Mesendoderm (in vitro differentiated cells): ENCODE measurements around the gene ZNF473.

Experiments used
- DNase-seq: peaks from one replicate; pipeline ENCODE4 v3.0.0; 2013
- H2AK5ac ChIP-seq: 2 replicates; pipeline ENCODE4 v1.6.1; 2013; ENCODE audit warnings: low read length, inconsistent platforms
- H2BK120ac ChIP-seq: 2 replicates; pipeline ENCODE4 v1.6.1; 2013; ENCODE audit warnings: low read depth, mild to moderate bottlenecking, low read length, moderate library complexity, mixed read lengths
- H2BK15ac ChIP-seq: replicated peaks from 2 replicates; pipeline ENCODE4 v1.6.1; 2013; ENCODE audit warnings: low read depth, mild to moderate bottlenecking, moderate library complexity
- H2BK5ac ChIP-seq: 2 replicates; pipeline ENCODE4 v1.6.1; 2013; ENCODE audit warnings: low read length, inconsistent platforms
- H3K18ac ChIP-seq: 2 replicates; pipeline ENCODE4 v1.6.1; 2013; ENCODE audit warnings: mild to moderate bottlenecking, low read length, mixed read lengths
- H3K23ac ChIP-seq: one replicate; pipeline ENCODE4 v1.6.1; 2013; ENCODE audit warnings: low read length
- H3K27ac ChIP-seq: 2 replicates; pipeline ENCODE4 v1.5.1; 2013; ENCODE audit warnings: low read depth, mild to moderate bottlenecking, inconsistent platforms, low read length, moderate library complexity
- H3K27me3 ChIP-seq: 2 replicates; pipeline ENCODE4 v1.6.1; 2013; ENCODE audit warnings: low read length, control low read depth, mild to moderate bottlenecking, inconsistent platforms; ENCODE audit not compliant: insufficient read depth, poor library complexity
- H3K36me3 ChIP-seq: 2 replicates; pipeline ENCODE4 v1.6.1; 2013; ENCODE audit warnings: low read length, inconsistent platforms; ENCODE audit not compliant: control insufficient read depth, insufficient read depth
- H3K4ac ChIP-seq: one replicate; pipeline ENCODE4 v1.6.1; 2013; ENCODE audit warnings: low read depth, mild to moderate bottlenecking, low read length, moderate library complexity
- H3K4me1 ChIP-seq: 2 replicates; pipeline ENCODE4 v1.6.1; 2013; ENCODE audit warnings: low read depth, low read length, inconsistent platforms; ENCODE audit not compliant: control insufficient read depth
- H3K4me2 ChIP-seq: 2 replicates; pipeline ENCODE4 v1.6.1; 2013; ENCODE audit warnings: low read length
- H3K4me3 ChIP-seq: 2 replicates; pipeline ENCODE4 v1.5.1; 2013; ENCODE audit warnings: mild to moderate bottlenecking, low read length
- H3K56ac ChIP-seq: one replicate; pipeline ENCODE4 v1.6.1; 2013; ENCODE audit warnings: low read length
- H3K79me1 ChIP-seq: 2 replicates; pipeline ENCODE4 v1.6.1; 2013; ENCODE audit warnings: low read length, inconsistent platforms
- H3K79me2 ChIP-seq: 2 replicates; pipeline ENCODE4 v1.6.1; 2013; ENCODE audit warnings: mild to moderate bottlenecking, low read length; ENCODE audit not compliant: control insufficient read depth, insufficient read depth
- H3K9ac ChIP-seq: 2 replicates; pipeline ENCODE4 v1.6.1; 2013; ENCODE audit warnings: low read length, inconsistent platforms
- H4K5ac ChIP-seq: one replicate; pipeline ENCODE4 v1.6.1; 2013; ENCODE audit warnings: low read length
- H4K8ac ChIP-seq: one replicate; pipeline ENCODE4 v1.6.1; 2013; ENCODE audit warnings: low read depth, mild to moderate bottlenecking, control low read depth, low read length, moderate library complexity
- WGBS: extraction: QIAGEN DNeasy Blood & Tissue Kit; methylation state at CpG from one replicate; pipeline ENCODE4 v1.1.7; 2013; ENCODE audit warnings: low lambda C conversion rate, missing lambda C conversion rate; ENCODE audit not compliant: insufficient coverage; ENCODE audit errors: extremely low coverage; 5-methylcytosine and 5-hydroxymethylcytosine counted together

ZNF473 gene

GRCh38 chr19:50020481-50020880 is 5.3 kb upstream of the ZNF473 start:
- Histone ChIP-seq H2AK5ac (no peak overlapping the region), H3K4me3 (no peak overlapping the region), H4K8ac (no peak overlapping the region), H3K23ac (no peak overlapping the region), H3K36me3 (peaks cover 1% of the 10 kb centered on the region), H2BK120ac (no peak overlapping the region), H3K4me1 (peaks cover 5% of the 10 kb centered on the region), H3K56ac (no peak overlapping the region), H3K4me2 (no peak overlapping the region), H3K27ac (no peak overlapping the region), H3K9ac (no peak overlapping the region), H3K79me2 (peaks cover 3% of the 10 kb centered on the region), H2BK15ac (no peak overlapping the region), H3K27me3 (no peaks in the 10 kb centered on the region), H3K18ac (no peak overlapping the region), H4K5ac (no peak overlapping the region), H3K4ac (no peak overlapping the region), H2BK5ac (no peak overlapping the region), H3K79me1 (peaks cover 9% of the 10 kb centered on the region)
- WGBS: no CpG with 5 or more reads among the region's 6 CpGs
- no peak for DNase-seq

DNA sequence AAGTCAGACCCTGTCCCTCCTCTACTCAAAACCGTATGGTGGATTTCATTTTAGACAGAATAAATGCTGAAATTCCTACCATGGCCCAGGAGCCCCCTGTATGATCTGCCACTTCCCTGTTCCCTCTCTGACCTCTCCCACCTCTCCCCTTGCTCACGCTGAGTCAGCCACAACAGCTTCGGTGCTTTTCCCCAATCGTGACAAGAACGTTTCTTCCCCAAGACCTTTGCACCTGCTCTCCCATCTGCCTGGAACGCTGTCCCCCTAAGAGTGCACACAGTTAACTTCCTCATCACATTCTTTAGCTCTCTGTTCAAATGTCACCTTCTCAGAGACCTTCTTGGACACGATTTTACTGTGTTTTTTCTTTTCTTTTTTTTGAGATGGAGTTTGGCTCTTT is 3.0 kb upstream of the ZNF473 start:
- H3K27me3 ChIP-seq: no peaks in the 10 kb centered on the region
- no CpG with 5 or more reads among the region's 7 CpGs for WGBS
- no peak overlapping the region for H3K4me2 ChIP-seq
- no peak for DNase-seq
- no peak overlapping the region for H2BK15ac ChIP-seq
- peaks cover 5% of the 10 kb centered on the region for H3K4me1 ChIP-seq
- H3K9ac ChIP-seq: no peak overlapping the region
- H3K18ac ChIP-seq: no peak overlapping the region
- no peak overlapping the region for H4K8ac ChIP-seq
- no peak overlapping the region for H4K5ac ChIP-seq
- no peak overlapping the region for H3K4ac ChIP-seq
- no peak overlapping the region for H3K27ac ChIP-seq
- no peak overlapping the region for H3K56ac ChIP-seq
- no peak overlapping the region for H2AK5ac ChIP-seq
- H3K36me3 ChIP-seq: no peaks in the 10 kb centered on the region
- H3K23ac ChIP-seq: no peak overlapping the region
- H3K4me3 ChIP-seq: no peak overlapping the region
- peaks cover 20% of the 10 kb centered on the region for H3K79me1 ChIP-seq
- H2BK5ac ChIP-seq: no peak overlapping the region
- H3K79me2 ChIP-seq: peaks cover 16% of the 10 kb centered on the region
- no peak overlapping the region for H2BK120ac ChIP-seq

DNA sequence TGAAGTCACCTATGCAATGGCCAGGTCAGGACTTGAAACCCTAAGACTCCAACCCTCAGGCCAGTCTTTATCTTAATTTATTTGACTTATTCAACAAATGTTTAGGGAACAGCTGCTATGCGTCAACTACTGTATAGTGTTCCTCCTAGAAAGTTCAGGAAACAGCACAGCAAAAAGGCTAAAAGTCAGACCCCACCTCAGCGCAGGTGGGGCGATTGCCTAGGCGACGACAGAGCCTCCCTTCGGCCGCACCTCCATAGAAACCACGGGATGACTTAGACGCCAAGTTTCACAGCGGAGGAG is 1.1 kb upstream of the ZNF473 start:
- peak overlapping the region; percentile 95 for H3K9ac ChIP-seq
- no peaks in the 10 kb centered on the region for H3K36me3 ChIP-seq
- H3K23ac ChIP-seq: no peak overlapping the region
- H2BK120ac ChIP-seq: no peak overlapping the region
- peak overlapping the region; percentile 7 for H3K18ac ChIP-seq
- no peak overlapping the region for H4K5ac ChIP-seq
- peaks cover 21% of the 10 kb centered on the region for H3K79me1 ChIP-seq
- H3K4ac ChIP-seq: no peak overlapping the region
- peaks cover 5% of the 10 kb centered on the region for H3K4me1 ChIP-seq
- no CpG with 5 or more reads among the region's 10 CpGs for WGBS
- peak overlapping the region; percentile 98 for H3K56ac ChIP-seq
- H3K27me3 ChIP-seq: no peaks in the 10 kb centered on the region
- DNase-seq: no peak
- H2BK5ac ChIP-seq: no peak overlapping the region
- H2BK15ac ChIP-seq: no peak overlapping the region
- H3K4me3 ChIP-seq: peak overlapping the region; percentile 99
- no peak overlapping the region for H3K27ac ChIP-seq
- no peak overlapping the region for H4K8ac ChIP-seq
- peaks cover 18% of the 10 kb centered on the region for H3K79me2 ChIP-seq
- peak overlapping the region; percentile 95 for H3K4me2 ChIP-seq
- H2AK5ac ChIP-seq: no peak overlapping the region

GRCh38 chr19:50025022-50025793 is 597 bp upstream of the ZNF473 start, which contains the start of gene VRK3:
TSS of gene VRK3 (minus strand) at chr19:50025372. CDS start at chr19:50016162, 9,210 bp downstream.
- Histone ChIP-seq H3K23ac (peak within 1 kb of the TSS; percentile 56), H3K4me1 (peaks cover 5% of the 10 kb centered on the region), H3K27ac (no peak within 1 kb of the TSS), H3K56ac (peak within 1 kb of the TSS; percentile 98), H2AK5ac (no peak within 1 kb of the TSS), H3K9ac (peak within 1 kb of the TSS; percentile 95), H2BK120ac (no peak within 1 kb of the TSS), H4K8ac (no peak within 1 kb of the TSS), H3K27me3 (no peaks in the 10 kb centered on the region), H3K4ac (peak within 1 kb of the TSS; percentile 38), H4K5ac (no peak within 1 kb of the TSS), H3K18ac (peak within 1 kb of the TSS; percentile 7), H3K36me3 (no peaks in the 10 kb centered on the region), H2BK15ac (no peak within 1 kb of the TSS), H2BK5ac (peak within 1 kb of the TSS; percentile 59), H3K79me2 (peaks cover 18% of the 10 kb centered on the region), H3K79me1 (peaks cover 21% of the 10 kb centered on the region), H3K4me2 (peak within 1 kb of the TSS; percentile 95), H3K4me3 (peak within 1 kb of the TSS; percentile 99)
- DNase-seq: peak; percentile 100
- no CpG with 5 or more reads among the region's 59 CpGs for WGBS

- no peak overlapping the region for H2BK15ac ChIP-seq
- no peak overlapping the region for H2BK5ac ChIP-seq
- no peaks in the 10 kb centered on the region for H3K27me3 ChIP-seq
- H3K18ac ChIP-seq: no peak overlapping the region
- no peak overlapping the region for H3K56ac ChIP-seq
- no peak overlapping the region for H3K4ac ChIP-seq
- no peak overlapping the region for H3K4me2 ChIP-seq
- DNase-seq: no peak
- peaks cover 5% of the 10 kb centered on the region for H3K4me1 ChIP-seq
- peaks cover 26% of the 10 kb centered on the region for H3K79me1 ChIP-seq
- peaks cover 18% of the 10 kb centered on the region for H3K79me2 ChIP-seq
- no CpG with 5 or more reads among the region's 7 CpGs for WGBS
- H3K4me3 ChIP-seq: no peak overlapping the region
- H3K9ac ChIP-seq: peak overlapping the region; percentile 31
- H3K23ac ChIP-seq: no peak overlapping the region
- no peak overlapping the region for H4K5ac ChIP-seq
- no peak overlapping the region for H2BK120ac ChIP-seq
- peaks cover 6% of the 10 kb centered on the region for H3K36me3 ChIP-seq
- H3K27ac ChIP-seq: no peak overlapping the region
- no peak overlapping the region for H4K8ac ChIP-seq
- H2AK5ac ChIP-seq: no peak overlapping the region
Measured at GRCh38 chr19:50026550-50026906, 723 bp downstream of the ZNF473 start.

GRCh38 chr19:50030225-50030624 is 4.4 kb downstream of the ZNF473 start:
- Histone ChIP-seq H3K79me1 (peaks cover 21% of the 10 kb centered on the region), H3K18ac (no peak overlapping the region), H3K23ac (no peak overlapping the region), H2AK5ac (no peak overlapping the region), H3K4me1 (no peaks in the 10 kb centered on the region), H3K4me2 (no peak overlapping the region), H3K27me3 (no peaks in the 10 kb centered on the region), H3K79me2 (peaks cover 15% of the 10 kb centered on the region), H3K4me3 (no peak overlapping the region), H3K27ac (no peak overlapping the region), H3K36me3 (peaks cover 12% of the 10 kb centered on the region), H3K9ac (no peak overlapping the region), H2BK15ac (no peak overlapping the region), H4K8ac (no peak overlapping the region), H4K5ac (no peak overlapping the region), H2BK5ac (no peak overlapping the region), H3K4ac (no peak overlapping the region), H3K56ac (no peak overlapping the region), H2BK120ac (no peak overlapping the region)
- no CpG with 5 or more reads among the region's 6 CpGs for WGBS
- DNase-seq: no peak
